NCI-H446 (cell line): ENCODE data around the gene SS18L1.
"Not testable (repeated sequence)": the region's sequence is repeated elsewhere in the genome, so short reads cannot be mapped to it uniquely, and the experiment has no call there.

Experiments used
- DNase-seq, 2 experiments: peaks; one replicate each; lab custom pipeline; 2025; lab: John Stamatoyannopoulos, UW

The SS18L1 gene

GRCh38 chr20:62143081-62143956 lies at the start of gene SS18L1, which contains the start of gene PSMA7:
SS18L1 (plus strand) TSS chr20:62143769; CDS start chr20:62143821, 52 bp downstream.
PSMA7 (minus strand) TSS chr20:62143394; CDS start chr20:62143303, 91 bp downstream.
- DNase-seq = peak; percentile 50 to 91

- DNase-seq = no peak
Measured at GRCh38 chr20:62096421-62097380, 46.9 kb upstream of the SS18L1 start.

GRCh38 chr20:62097881-62098407 lies 45.6 kb upstream of the SS18L1 start:
- no peak for DNase-seq

- no peak for DNase-seq
Measured at GRCh38 chr20:62101078-62101477, 42.5 kb upstream of the SS18L1 start.

GRCh38 chr20:62103508-62104233 lies 39.9 kb upstream of the SS18L1 start:
- no peak for DNase-seq

GRCh38 chr20:62104234-62104789 lies 39.3 kb upstream of the SS18L1 start:
- DNase-seq = no peak

GRCh38 chr20:62104791-62105345 lies 38.7 kb upstream of the SS18L1 start:
- no peak for DNase-seq

GRCh38 chr20:62105592-62105991 lies 38.0 kb upstream of the SS18L1 start:
- no peak for DNase-seq

- DNase-seq = no peak
Measured at GRCh38 chr20:62111148-62111547, 32.4 kb upstream of the SS18L1 start.

GRCh38 chr20:62112368-62112767 lies 31.2 kb upstream of the SS18L1 start:
- DNase-seq = no peak

- DNase-seq = no peak
Measured at GRCh38 chr20:62114894-62115293, 28.7 kb upstream of the SS18L1 start.

- not testable (repeated sequence) for DNase-seq
Measured at GRCh38 chr20:62115800-62116407, 27.7 kb upstream of the SS18L1 start.

- DNase-seq = no peak
Measured at GRCh38 chr20:62116558-62117361, 26.8 kb upstream of the SS18L1 start.

GRCh38 chr20:62117362-62117646 lies 26.3 kb upstream of the SS18L1 start:
- DNase-seq = no peak

GRCh38 chr20:62117658-62118057 lies 25.9 kb upstream of the SS18L1 start:
- DNase-seq = no peak

- DNase-seq = no peak
Measured at GRCh38 chr20:62118113-62119043, 25.2 kb upstream of the SS18L1 start.

- no peak for DNase-seq
Measured at GRCh38 chr20:62119115-62119514, 24.5 kb upstream of the SS18L1 start.

GRCh38 chr20:62119591-62120364 lies 23.8 kb upstream of the SS18L1 start:
- no peak for DNase-seq
